ENCODE data around the gene OR10T2. TPM values are rescaled to one million over a fixed set of nuclear protein-coding genes. Genes with fewer than 3 reads are reported as not detected.
"Not testable (repeated sequence)": the region's sequence is repeated elsewhere in the genome, so short reads cannot be mapped to it uniquely, and the experiment has no call there.

Gene OR10T2
- total and polyA plus RNA-seq, 2 donors (not counting 1 experiment from before 2014, with no cell fraction given): not detected

GRCh38 chr1:158353303-158354075, 45.8 kb downstream of the OR10T2 start, which contains the start of gene CD1E:
Gene CD1E, plus strand, starts transcription at chr1:158353894. Its CDS starts 95 bp downstream, at chr1:158353989.
- no peaks in the 10 kb centered on the region for H3K9me3 Mint-ChIP-seq (ENCODE audit: insufficient read depth)
- H3K27ac Mint-ChIP-seq: no peak within 1 kb of the TSS
- 23% methylated on average over 4 of the region's 6 CpGs for WGBS (ENCODE audit: insufficient coverage)
- no peak for TF ChIP-seq EZH2 (IDR thresholded peaks at IDR 0.05; ENCODE audit: borderline replicate concordance, insufficient read depth, low read depth, low read length, poor library complexity, severe bottlenecking)
- TF ChIP-seq, protein P1, sequence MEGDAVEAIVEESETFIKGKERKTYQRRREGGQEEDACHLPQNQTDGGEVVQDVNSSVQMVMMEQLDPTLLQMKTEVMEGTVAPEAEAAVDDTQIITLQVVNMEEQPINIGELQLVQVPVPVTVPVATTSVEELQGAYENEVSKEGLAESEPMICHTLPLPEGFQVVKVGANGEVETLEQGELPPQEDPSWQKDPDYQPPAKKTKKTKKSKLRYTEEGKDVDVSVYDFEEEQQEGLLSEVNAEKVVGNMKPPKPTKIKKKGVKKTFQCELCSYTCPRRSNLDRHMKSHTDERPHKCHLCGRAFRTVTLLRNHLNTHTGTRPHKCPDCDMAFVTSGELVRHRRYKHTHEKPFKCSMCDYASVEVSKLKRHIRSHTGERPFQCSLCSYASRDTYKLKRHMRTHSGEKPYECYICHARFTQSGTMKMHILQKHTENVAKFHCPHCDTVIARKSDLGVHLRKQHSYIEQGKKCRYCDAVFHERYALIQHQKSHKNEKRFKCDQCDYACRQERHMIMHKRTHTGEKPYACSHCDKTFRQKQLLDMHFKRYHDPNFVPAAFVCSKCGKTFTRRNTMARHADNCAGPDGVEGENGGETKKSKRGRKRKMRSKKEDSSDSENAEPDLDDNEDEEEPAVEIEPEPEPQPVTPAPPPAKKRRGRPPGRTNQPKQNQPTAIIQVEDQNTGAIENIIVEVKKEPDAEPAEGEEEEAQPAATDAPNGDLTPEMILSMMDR (IDR thresholded peaks at IDR 0.05): no peak
- ATAC-seq (ENCODE audit: low read depth) (no peak), DNase-seq (no peak)
- no peak within 1 kb of the TSS for H3K4me3 Mint-ChIP-seq
- no peaks in the 10 kb centered on the region for H3K27me3 Mint-ChIP-seq
- ChIA-PET CTCF (interaction anchor here (0.6 to 1.1 kb wide), 3 partner anchors 24 to 150 kb away, joined by 3 to 5 read pairs (median 4); no protein-coding TSS in a partner anchor), POLR2A (interaction anchor here (0.6 kb wide), 1 partner anchor 40 kb away, joined by 5 read pairs; no protein-coding TSS in a partner anchor)
- no peaks in the 10 kb centered on the region for H4K20me1 ChIP-seq (ENCODE audit: control insufficient read depth, insufficient read depth, low read length, poor library complexity, severe bottlenecking)
- no peak within 1 kb of the TSS for H3K4me3 ChIP-seq (ENCODE audit: control extremely low read depth in 1 of 5, extremely low read depth in 1 of 5, insufficient read depth in 1 of 5, low read depth in 2 of 5, low read length in 4 of 5)
- peaks cover 20% of the 10 kb centered on the region for H3K4me1 Mint-ChIP-seq
- intact Hi-C loops (cut with micrococcal nuclease): no loop called here
- H3K9ac ChIP-seq (ENCODE audit: low read length): peak within 1 kb of the TSS; percentile 25
- peaks cover 0 to 3% (median 0%) of the 10 kb centered on the region in 4 experiments for H3K27me3 ChIP-seq (replicated peaks in 1 of 4; ENCODE audit: control extremely low read depth in 1 of 4, control insufficient read depth in 3 of 4, insufficient read depth in 4 of 4, low read length in 3 of 4)
- H3K27ac ChIP-seq (ENCODE audit: low read length in 2 of 2): peak within 1 kb of the TSS in 1 of 2 donors; percentile 6
- no peaks in the 10 kb centered on the region for H3K79me2 ChIP-seq (ENCODE audit: control insufficient read depth, insufficient read depth, low read length)
- peaks cover 13 to 16% of the 10 kb centered on the region in 2 donors for H3K4me1 ChIP-seq (ENCODE audit: control insufficient read depth in 2 of 2, insufficient read depth in 2 of 2, low read length in 2 of 2)
- peaks cover 0 to 3% (median 0%) of the 10 kb centered on the region in 3 donors for H3K9me3 ChIP-seq (ENCODE audit: control extremely low read depth in 1 of 3, control insufficient read depth in 2 of 3, insufficient read depth in 1 of 3, low read length in 2 of 3)
- no peaks in the 10 kb centered on the region for H3K36me3 ChIP-seq (replicated peaks in 1 of 2; ENCODE audit: control extremely low read depth in 1 of 2, control insufficient read depth in 1 of 2, extremely low read depth in 1 of 2, insufficient read depth in 2 of 2, low read length in 1 of 2)
- peak within 1 kb of the TSS; percentile 44 for H3K4me2 ChIP-seq (replicated peaks; ENCODE audit: low read depth, low read length, poor library complexity, severe bottlenecking)
- H2AFZ ChIP-seq (ENCODE audit: insufficient read depth, low read depth, low read length, poor library complexity, severe bottlenecking): peak within 1 kb of the TSS; percentile 61

DNA sequence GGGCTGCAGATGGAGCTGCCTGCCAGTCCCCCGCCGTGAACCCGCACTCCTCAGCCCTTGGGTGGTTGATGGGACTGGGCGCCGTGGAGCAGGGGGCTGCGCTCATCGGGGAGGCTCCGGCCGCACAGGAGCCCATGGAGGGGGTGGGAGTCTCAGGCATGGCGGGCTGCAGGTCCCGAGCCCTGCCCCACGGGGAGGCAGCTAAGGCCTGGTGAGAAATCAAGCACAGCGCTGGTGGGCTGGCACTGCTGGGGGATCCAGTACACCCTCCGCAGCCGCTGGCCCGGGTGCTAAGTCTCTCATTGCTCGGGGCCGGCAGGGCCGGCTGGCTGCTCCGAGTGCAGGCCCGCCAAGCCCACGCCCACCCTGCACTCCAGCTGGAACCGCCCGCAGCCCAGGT, 50.3 kb downstream of the OR10T2 start:
- H3K79me2 ChIP-seq (ENCODE audit: control insufficient read depth, insufficient read depth, low read length); DNase-seq; H3K9me3 Mint-ChIP-seq (ENCODE audit: insufficient read depth); H3K4me3 ChIP-seq (ENCODE audit: control extremely low read depth in 1 of 5, extremely low read depth in 1 of 5, insufficient read depth in 1 of 5, low read depth in 2 of 5, low read length in 4 of 5); H3K4me2 ChIP-seq (replicated peaks; ENCODE audit: low read depth, low read length, poor library complexity, severe bottlenecking); ATAC-seq (ENCODE audit: low read depth); H3K27ac Mint-ChIP-seq; H3K4me3 Mint-ChIP-seq; H4K20me1 ChIP-seq (ENCODE audit: control insufficient read depth, insufficient read depth, low read length, poor library complexity, severe bottlenecking); H3K36me3 ChIP-seq (replicated peaks in 1 of 2; ENCODE audit: control extremely low read depth in 1 of 2, control insufficient read depth in 1 of 2, extremely low read depth in 1 of 2, insufficient read depth in 2 of 2, low read length in 1 of 2); CTCF ChIA-PET; H3K27ac ChIP-seq (ENCODE audit: low read length in 2 of 2); intact Hi-C loops (cut with micrococcal nuclease); POLR2A ChIA-PET; H3K9ac ChIP-seq (ENCODE audit: low read length); H3K4me1 ChIP-seq (ENCODE audit: control insufficient read depth in 2 of 2, insufficient read depth in 2 of 2, low read length in 2 of 2); H2AFZ ChIP-seq (ENCODE audit: insufficient read depth, low read depth, low read length, poor library complexity, severe bottlenecking); H3K9me3 ChIP-seq (ENCODE audit: control extremely low read depth in 1 of 3, control insufficient read depth in 2 of 3, insufficient read depth in 1 of 3, low read length in 2 of 3); H3K27me3 Mint-ChIP-seq; H3K27me3 ChIP-seq (replicated peaks in 1 of 4; ENCODE audit: control extremely low read depth in 1 of 4, control insufficient read depth in 3 of 4, insufficient read depth in 4 of 4, low read length in 3 of 4); H3K4me1 Mint-ChIP-seq: not testable (repeated sequence)
- 95% methylated on average over 21 of the region's 24 CpGs for WGBS (ENCODE audit: insufficient coverage)

Other genes with a start within 250 kb of the OR10T2 start
- gene CD1D, start 218.6 kb downstream of the OR10T2 start, total RNA-seq: 5.3 and 5.9 TPM in 2 replicates
- gene CD1D, start 218.6 kb downstream of the OR10T2 start, polyA plus RNA-seq: 23.6 and 25.2 TPM in 2 replicates
- not detected in 2 replicates for gene CD1A, start 145.0 kb downstream of the OR10T2 start, total RNA-seq
- gene CD1A, start 145.0 kb downstream of the OR10T2 start, polyA plus RNA-seq: 4.6 and 7.9 TPM in 2 replicates
- 6.6 and 7.4 TPM in 2 replicates for gene CD1C, start 109.5 kb downstream of the OR10T2 start, total RNA-seq
- gene CD1C, start 109.5 kb downstream of the OR10T2 start, polyA plus RNA-seq: 62.8 and 96.8 TPM in 2 replicates
- not detected in 2 replicates for gene CD1B, start 67.9 kb downstream of the OR10T2 start, total RNA-seq
- gene CD1B, start 67.9 kb downstream of the OR10T2 start, polyA plus RNA-seq: 0.09 and 0.17 TPM in 2 replicates
- not detected in 2 replicates for gene CD1E, start 45.6 kb downstream of the OR10T2 start, total RNA-seq
- gene CD1E, start 45.6 kb downstream of the OR10T2 start, polyA plus RNA-seq: 0.33 TPM in 1 of 2 replicates, not detected in the other
- gene OR10K2, start 26.8 kb upstream of the OR10T2 start, total RNA-seq: not detected in 2 replicates
- not detected in 2 replicates for gene OR10K2, start 26.8 kb upstream of the OR10T2 start, polyA plus RNA-seq
- not detected in 2 replicates for gene OR10K1, start 62.4 kb upstream of the OR10T2 start, total RNA-seq
- gene OR10K1, start 62.4 kb upstream of the OR10T2 start, polyA plus RNA-seq: not detected in 2 replicates
- not detected in 2 replicates for gene OR10R2, start 72.8 kb upstream of the OR10T2 start, total RNA-seq
- not detected in 2 replicates for gene OR10R2, start 72.8 kb upstream of the OR10T2 start, polyA plus RNA-seq
- gene OR6Y1, start 154.9 kb upstream of the OR10T2 start, total RNA-seq: not detected in 2 replicates
- not detected in 2 replicates for gene OR6Y1, start 154.9 kb upstream of the OR10T2 start, polyA plus RNA-seq
- gene OR6P1, start 171.1 kb upstream of the OR10T2 start, total RNA-seq: not detected in 2 replicates
- gene OR6P1, start 171.1 kb upstream of the OR10T2 start, polyA plus RNA-seq: not detected in 2 replicates
- gene OR10X1, start 180.4 kb upstream of the OR10T2 start, total RNA-seq: not detected in 2 replicates
- not detected in 2 replicates for gene OR10X1, start 180.4 kb upstream of the OR10T2 start, polyA plus RNA-seq
- gene OR10Z1, start 205.8 kb upstream of the OR10T2 start, total RNA-seq: not detected in 2 replicates
- gene OR10Z1, start 205.8 kb upstream of the OR10T2 start, polyA plus RNA-seq: not detected in 2 replicates

Data from B cell (primary cell).